Activated naive CD8-positive, alpha-beta T cell treated with anti-CD3 and anti-CD28 coated beads, Interleukin-2, amount 10 ng/mL, durations not matched to agents 7 days and 5 days (primary cell): ENCODE data around the gene GPR63. TPM values are rescaled to one million over a fixed set of nuclear protein-coding genes. Genes with fewer than 3 reads are reported as not detected.

Source experiments
- ATAC-seq: fragments of 150-1000 bp; cut with Tn5 transposase; one replicate; pipeline ENCODE4 v1.10.0; 2021; ENCODE audit warnings: low read depth, moderate library complexity
- POLR2A ChIA-PET: fragments of 350-600 bp; sonication (Branson Sonifier 250); formaldehyde crosslinking; loops from one replicate; lab custom pipeline; 2021; ENCODE audit warnings: antibody characterized with exemption; lab: Charles Lee
- DNase-seq: peaks from one replicate; pipeline ENCODE4 v3.0.0; 2021
- H3K27ac Mint-ChIP-seq: one replicate; pipeline ENCODE4 v1.8.0; 2022; ENCODE audit warnings: mild to moderate bottlenecking, mixed read lengths
- H3K27me3 Mint-ChIP-seq: one replicate; pipeline ENCODE4 v1.8.0; 2022; ENCODE audit warnings: mild to moderate bottlenecking, moderate library complexity, mixed read lengths
- H3K36me3 Mint-ChIP-seq: one replicate; pipeline ENCODE4 v1.8.0; 2021; ENCODE audit warnings: mild to moderate bottlenecking, mixed read lengths
- H3K4me1 Mint-ChIP-seq: one replicate; pipeline ENCODE4 v1.8.0; 2021; ENCODE audit warnings: mixed read lengths
- H3K4me3 Mint-ChIP-seq: one replicate; pipeline ENCODE4 v1.8.0; 2022; ENCODE audit warnings: mild to moderate bottlenecking, moderate library complexity, mixed read lengths
- H3K9me3 Mint-ChIP-seq: one replicate; pipeline ENCODE4 v1.8.0; 2021; ENCODE audit warnings: mixed read lengths
- total RNA-seq, 2 experiments: library from RNA; stranded (reverse); gene quantifications; one replicate each; pipeline ENCODE4 v1.2.3, GENCODE V29; 2021

GPR63 gene
- total RNA-seq, 2 experiments from 2014 or later, result 1.1 to 1.4 TPM

GRCh38 chr6:96851858-96852257 is 14.6 kb upstream of the GPR63 start:
- Mint-ChIP-seq H3K36me3 (no peaks in the 10 kb centered on the region), H3K27ac (no peak overlapping the region), H3K4me1 (no peaks in the 10 kb centered on the region), H3K9me3 (peaks cover 4% of the 10 kb centered on the region), H3K27me3 (peaks cover 15% of the 10 kb centered on the region), H3K4me3 (no peak overlapping the region)
- DNase-seq, result no peak
- POLR2A ChIA-PET, result no interaction called here
- no peak for ATAC-seq

GRCh38 chr6:96849615-96850014 is 12.3 kb upstream of the GPR63 start:
- POLR2A ChIA-PET, result no interaction called here
- H3K4me1 Mint-ChIP-seq, result no peaks in the 10 kb centered on the region

GRCh38 chr6:96844530-96844929 is 7.3 kb upstream of the GPR63 start:
- Mint-ChIP-seq H3K27ac (no peak overlapping the region), H3K4me3 (no peak overlapping the region), H3K4me1 (no peaks in the 10 kb centered on the region), H3K9me3 (peaks cover 8% of the 10 kb centered on the region), H3K27me3 (peaks cover 42% of the 10 kb centered on the region), H3K36me3 (no peaks in the 10 kb centered on the region)
- ATAC-seq (no peak), DNase-seq (no peak)
- POLR2A ChIA-PET, result no interaction called here

More at GRCh38 chr6:96849615-96850014, 12.3 kb upstream of the GPR63 start:
- no peak for DNase-seq
- H3K4me3 Mint-ChIP-seq, result no peak overlapping the region
- peaks cover 4% of the 10 kb centered on the region for H3K9me3 Mint-ChIP-seq
- H3K27ac Mint-ChIP-seq, result no peak overlapping the region
- H3K36me3 Mint-ChIP-seq, result no peaks in the 10 kb centered on the region
- peaks cover 23% of the 10 kb centered on the region for H3K27me3 Mint-ChIP-seq
- ATAC-seq, result no peak

GRCh38 chr6:96841345-96841744 is 4.1 kb upstream of the GPR63 start:
- peaks cover 49% of the 10 kb centered on the region for H3K27me3 Mint-ChIP-seq
- POLR2A ChIA-PET, result no interaction called here
- no peak overlapping the region for H3K4me3 Mint-ChIP-seq

GRCh38 chr6:96836631-96837080 is 621 bp downstream of the GPR63 start:
- Mint-ChIP-seq H3K27me3 (peaks cover 63% of the 10 kb centered on the region), H3K27ac (peak overlapping the region; percentile 11), H3K4me3 (peak overlapping the region; percentile 88), H3K36me3 (no peaks in the 10 kb centered on the region), H3K9me3 (no peaks in the 10 kb centered on the region), H3K4me1 (peaks cover 14% of the 10 kb centered on the region)
- ATAC-seq, result peak; percentile 4
- POLR2A ChIA-PET, result interaction anchor here (1.0 to 1.2 kb wide), 3 partner anchors 41 to 88 kb away, joined by 3 to 4 read pairs (median 3); no protein-coding TSS in a partner anchor
- DNase-seq, result no peak

More at GRCh38 chr6:96841345-96841744, 4.1 kb upstream of the GPR63 start:
- DNase-seq (no peak), ATAC-seq (no peak)
- Mint-ChIP-seq H3K27ac (no peak overlapping the region), H3K36me3 (no peaks in the 10 kb centered on the region), H3K9me3 (peaks cover 4% of the 10 kb centered on the region), H3K4me1 (peaks cover 8% of the 10 kb centered on the region)

GRCh38 chr6:96834070-96834469 is 3.2 kb downstream of the GPR63 start:
- ATAC-seq (no peak), DNase-seq (no peak)
- Mint-ChIP-seq H3K9me3 (no peaks in the 10 kb centered on the region), H3K27me3 (peaks cover 47% of the 10 kb centered on the region), H3K4me1 (peaks cover 14% of the 10 kb centered on the region), H3K36me3 (no peaks in the 10 kb centered on the region), H3K4me3 (no peak overlapping the region), H3K27ac (no peak overlapping the region)
- POLR2A ChIA-PET, result no interaction called here

GRCh38 chr6:96832780-96833179 is 4.5 kb downstream of the GPR63 start:
- H3K4me3 Mint-ChIP-seq, result no peak overlapping the region
- no peaks in the 10 kb centered on the region for H3K9me3 Mint-ChIP-seq
- peaks cover 10% of the 10 kb centered on the region for H3K4me1 Mint-ChIP-seq
- H3K36me3 Mint-ChIP-seq, result no peaks in the 10 kb centered on the region
- DNase-seq (no peak), ATAC-seq (no peak)
- H3K27ac Mint-ChIP-seq, result no peak overlapping the region
- peaks cover 36% of the 10 kb centered on the region for H3K27me3 Mint-ChIP-seq
- POLR2A ChIA-PET, result no interaction called here

GRCh38 chr6:96826865-96827264 is 10.4 kb downstream of the GPR63 start:
- peaks cover 4% of the 10 kb centered on the region for H3K27me3 Mint-ChIP-seq
- no peak for ATAC-seq
- H3K4me1 Mint-ChIP-seq, result no peaks in the 10 kb centered on the region
- H3K4me3 Mint-ChIP-seq, result no peak overlapping the region
- no peak for DNase-seq
- POLR2A ChIA-PET, result no interaction called here
- H3K27ac Mint-ChIP-seq, result no peak overlapping the region
- peaks cover 2% of the 10 kb centered on the region for H3K36me3 Mint-ChIP-seq
- H3K9me3 Mint-ChIP-seq, result no peaks in the 10 kb centered on the region

- DNase-seq, result no peak
- POLR2A ChIA-PET, result no interaction called here
- ATAC-seq, result no peak
- Mint-ChIP-seq H3K27me3 (peaks cover 4% of the 10 kb centered on the region), H3K4me1 (no peaks in the 10 kb centered on the region), H3K4me3 (no peak overlapping the region), H3K27ac (no peak overlapping the region), H3K9me3 (no peaks in the 10 kb centered on the region), H3K36me3 (peaks cover 2% of the 10 kb centered on the region)
Measured at GRCh38 chr6:96823743-96824142, 13.5 kb downstream of the GPR63 start.

GRCh38 chr6:96821034-96821433 is 16.2 kb downstream of the GPR63 start:
- Mint-ChIP-seq H3K4me3 (no peak overlapping the region), H3K27ac (no peak overlapping the region), H3K9me3 (no peaks in the 10 kb centered on the region), H3K4me1 (no peaks in the 10 kb centered on the region), H3K36me3 (no peaks in the 10 kb centered on the region), H3K27me3 (no peaks in the 10 kb centered on the region)
- POLR2A ChIA-PET, result no interaction called here
- ATAC-seq (no peak), DNase-seq (no peak)

GRCh38 chr6:96816301-96816817 is 20.9 kb downstream of the GPR63 start:
- Mint-ChIP-seq H3K4me1 (no peaks in the 10 kb centered on the region), H3K36me3 (no peaks in the 10 kb centered on the region), H3K9me3 (no peaks in the 10 kb centered on the region), H3K4me3 (no peak overlapping the region), H3K27me3 (peaks cover 6% of the 10 kb centered on the region), H3K27ac (no peak overlapping the region)
- POLR2A ChIA-PET, result no interaction called here
- DNase-seq (no peak), ATAC-seq (no peak)

GRCh38 chr6:96814625-96815024 is 22.7 kb downstream of the GPR63 start:
- POLR2A ChIA-PET, result no interaction called here
- Mint-ChIP-seq H3K9me3 (no peaks in the 10 kb centered on the region), H3K4me3 (no peak overlapping the region), H3K36me3 (no peaks in the 10 kb centered on the region), H3K27me3 (peaks cover 7% of the 10 kb centered on the region), H3K27ac (no peak overlapping the region), H3K4me1 (no peaks in the 10 kb centered on the region)
- DNase-seq, result no peak
- no peak for ATAC-seq

- H3K27ac Mint-ChIP-seq, result no peak overlapping the region
- no peaks in the 10 kb centered on the region for H3K9me3 Mint-ChIP-seq
- ATAC-seq, result no peak
Measured at GRCh38 chr6:96812077-96812703, 25.1 kb downstream of the GPR63 start.

GRCh38 chr6:96811670-96812069 is 25.6 kb downstream of the GPR63 start:
- POLR2A ChIA-PET, result no interaction called here
- no peak for ATAC-seq
- Mint-ChIP-seq H3K4me1 (peaks cover 2% of the 10 kb centered on the region), H3K36me3 (no peaks in the 10 kb centered on the region), H3K27ac (no peak overlapping the region), H3K27me3 (peaks cover 9% of the 10 kb centered on the region), H3K9me3 (no peaks in the 10 kb centered on the region), H3K4me3 (no peak overlapping the region)
- DNase-seq, result no peak

More at GRCh38 chr6:96812077-96812703, 25.1 kb downstream of the GPR63 start:
- Mint-ChIP-seq H3K4me3 (no peak overlapping the region), H3K4me1 (peaks cover 2% of the 10 kb centered on the region), H3K36me3 (no peaks in the 10 kb centered on the region), H3K27me3 (peaks cover 9% of the 10 kb centered on the region)
- DNase-seq, result no peak
- POLR2A ChIA-PET, result no interaction called here
